Astrocyte of the hippocampus (primary cell): ENCODE results near the gene ESR1.
"Not testable (repeated sequence)": the region's sequence is repeated elsewhere in the genome, so short reads cannot be mapped to it uniquely, and the experiment has no call there.

Source experiments
- DNase-seq: peaks from one replicate; pipeline ENCODE4 v3.0.0; 2011; ENCODE audit warnings: low read depth, low spot score

Gene ESR1

DNA sequence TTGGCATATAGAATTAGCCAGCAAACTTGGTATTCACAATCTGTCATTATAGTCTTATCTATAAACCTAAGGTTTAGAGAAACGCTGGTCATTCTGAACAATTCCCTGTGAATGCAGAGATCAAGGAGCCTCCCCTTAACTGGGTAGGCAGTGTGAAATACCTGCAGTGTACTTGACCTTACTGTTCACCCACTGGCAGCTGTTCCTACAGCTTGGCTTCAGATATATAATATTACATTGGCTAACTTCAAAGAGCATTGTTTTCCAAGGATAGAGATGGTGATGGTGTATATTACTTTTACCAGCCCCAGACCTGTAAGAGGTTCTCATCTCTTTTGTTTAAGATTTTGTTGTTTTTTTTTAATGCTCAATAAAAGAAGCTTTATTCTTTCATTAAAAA, 168.3 kb downstream of the ESR1 start:
- no peak for DNase-seq

DNA sequence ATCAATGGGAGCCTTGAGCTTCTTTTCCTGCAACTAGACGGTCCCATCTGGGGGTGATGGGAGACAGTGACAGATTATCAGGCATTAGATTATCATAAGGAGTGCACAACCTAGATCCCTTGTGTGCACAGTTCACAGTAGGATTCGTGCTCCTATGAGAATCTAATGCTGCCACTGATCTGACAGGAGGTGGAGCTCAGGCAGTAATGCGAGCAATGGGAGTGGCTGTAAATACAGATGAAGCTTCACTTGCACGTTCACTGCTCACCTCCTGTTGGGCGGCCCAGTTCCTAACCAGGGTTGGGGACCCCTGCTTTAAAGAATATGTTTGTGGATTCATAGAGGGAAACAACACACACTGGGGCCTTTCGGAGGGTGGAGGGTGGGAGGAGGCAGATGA, 180.7 kb downstream of the ESR1 start:
- not testable (repeated sequence) for DNase-seq

DNA sequence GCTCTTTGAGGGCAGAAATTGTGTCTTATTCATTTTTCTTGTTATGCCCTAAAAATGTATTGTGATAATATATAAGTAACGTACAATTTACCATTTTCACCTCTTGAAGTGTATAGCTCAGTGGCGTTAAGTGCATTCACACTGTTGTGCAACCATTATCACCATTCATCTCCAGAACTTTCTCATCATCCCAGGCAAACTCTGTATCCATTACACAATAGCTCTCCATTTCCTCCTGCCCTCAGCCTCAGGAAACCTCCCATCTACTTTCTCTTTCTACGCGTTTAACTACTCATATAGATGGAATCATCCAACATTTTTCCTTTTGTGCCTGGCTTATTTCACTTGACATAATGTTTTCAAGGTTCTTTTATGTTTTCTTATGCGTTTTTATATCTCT, 184.6 kb downstream of the ESR1 start:
- DNase-seq: no peak

DNA sequence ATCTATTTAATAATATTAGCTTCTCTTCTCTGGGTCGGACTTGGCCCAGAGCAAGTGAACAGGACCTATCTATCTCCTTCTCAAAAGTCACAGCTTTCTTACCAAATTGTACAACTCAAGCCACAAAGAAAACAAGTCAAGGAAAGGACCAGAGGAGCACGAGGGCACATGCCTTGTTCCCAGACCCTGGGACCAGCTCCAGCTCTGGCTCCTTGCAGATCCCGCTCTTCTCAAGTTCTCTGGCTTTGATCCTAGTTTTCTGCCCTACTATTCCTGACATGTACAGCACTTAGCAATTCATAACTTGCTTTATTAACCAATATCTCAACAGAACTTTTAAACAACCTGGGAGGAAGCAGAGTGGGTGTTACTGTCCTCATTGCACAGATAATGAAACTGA, 185.9 kb downstream of the ESR1 start:
- no peak for DNase-seq

DNA sequence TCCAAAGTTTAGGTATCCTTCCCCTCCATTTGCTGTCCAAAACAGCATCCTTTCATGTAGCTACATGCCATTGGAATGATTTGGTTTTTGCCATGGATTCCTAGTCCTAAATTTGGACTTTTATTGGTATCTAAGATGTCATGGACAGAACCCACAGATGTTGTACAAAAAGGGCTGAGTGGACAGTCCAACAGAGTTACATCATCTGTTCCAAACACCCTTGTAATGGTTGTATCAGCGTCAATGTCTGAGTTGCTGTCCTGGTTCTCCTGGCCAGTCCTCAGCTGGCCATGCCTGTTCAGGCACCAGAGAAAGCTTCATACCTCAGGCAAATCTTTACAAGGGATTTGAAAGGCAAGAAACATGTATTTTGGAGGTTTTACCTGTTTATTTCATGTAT, 191.3 kb downstream of the ESR1 start:
- no peak for DNase-seq

DNA sequence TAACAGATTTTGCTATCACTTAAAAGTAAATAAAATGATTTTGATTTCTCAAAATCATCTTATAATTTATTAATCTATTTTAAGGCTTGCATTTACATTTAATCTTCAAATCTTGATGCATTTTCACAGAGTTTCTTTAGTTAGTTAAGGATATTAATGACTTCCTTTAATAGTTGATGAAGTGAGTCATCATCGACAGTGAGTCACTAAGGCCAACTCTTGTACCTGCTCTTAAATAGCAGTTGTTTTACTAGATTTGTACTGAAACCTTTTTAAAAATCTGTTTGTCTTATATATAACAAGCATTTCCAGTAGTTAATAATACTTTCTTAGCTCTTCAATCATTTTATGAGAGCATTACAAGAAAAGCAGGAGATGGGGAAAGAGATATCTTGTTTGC, 191.7 kb downstream of the ESR1 start:
- no peak for DNase-seq

DNA sequence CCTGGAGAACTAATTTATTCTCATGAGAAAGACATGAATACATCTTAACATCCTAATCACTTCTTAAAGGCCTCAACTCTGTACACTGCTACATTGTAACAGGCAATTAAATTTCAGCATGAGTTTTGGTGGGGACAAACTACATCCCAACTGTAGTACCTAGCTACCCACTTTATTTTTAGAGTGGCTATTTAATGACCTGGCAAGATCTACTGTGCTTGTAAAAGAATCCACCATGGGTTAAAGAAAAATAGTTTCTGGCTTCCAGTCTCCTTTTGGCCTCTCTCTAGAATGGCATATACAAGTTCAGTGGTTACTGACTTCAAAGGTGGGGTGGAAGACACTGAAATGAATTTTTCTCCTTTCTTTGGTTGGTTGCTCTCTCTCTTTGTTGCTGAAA, 193.9 kb downstream of the ESR1 start:
- no peak for DNase-seq

DNA sequence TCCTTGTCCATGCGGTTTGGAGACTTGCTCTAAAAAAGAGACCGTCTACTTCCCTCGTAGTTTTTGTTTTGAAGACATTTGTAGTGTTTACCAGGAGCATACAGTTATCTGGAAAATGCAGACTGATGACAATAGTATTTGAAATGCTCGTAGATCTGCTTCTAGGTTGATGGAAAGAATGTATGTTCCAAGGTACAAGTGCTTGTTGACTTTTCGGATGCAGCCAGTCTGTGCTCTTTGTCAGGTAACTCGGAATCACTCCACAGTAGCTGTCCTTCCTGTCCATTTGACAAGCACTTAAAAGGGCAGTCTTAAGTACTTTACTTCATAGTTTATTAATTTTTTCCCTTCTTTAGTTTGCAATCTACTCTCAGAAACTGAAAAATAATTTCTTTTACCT, 194.8 kb downstream of the ESR1 start:
- DNase-seq: no peak

DNA sequence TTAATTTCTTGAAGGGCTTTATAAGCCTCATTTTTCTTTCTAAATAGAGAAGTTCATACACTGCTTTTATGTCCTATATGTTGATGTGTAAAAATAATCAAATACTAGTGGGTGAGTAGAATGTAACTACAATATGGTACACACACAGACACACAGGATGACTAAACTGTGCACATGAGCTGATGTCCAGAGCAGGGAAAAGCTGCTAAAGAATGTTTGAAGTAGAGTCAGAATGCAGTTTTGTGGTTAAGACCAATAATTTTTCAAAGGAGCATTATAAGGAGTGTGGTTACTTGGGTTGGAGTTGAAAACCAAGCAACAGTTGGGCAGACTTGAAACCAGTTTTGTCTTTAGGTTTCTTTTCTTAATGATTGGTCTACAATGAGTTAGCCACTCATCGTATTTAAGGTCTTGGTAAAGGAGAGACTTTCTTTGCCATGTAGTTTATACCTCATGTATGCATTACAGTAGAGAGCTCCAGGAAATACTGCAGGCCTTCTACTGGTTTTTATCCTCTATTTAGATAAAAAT, 196.6 kb downstream of the ESR1 start:
- DNase-seq: peak; percentile 66

DNA sequence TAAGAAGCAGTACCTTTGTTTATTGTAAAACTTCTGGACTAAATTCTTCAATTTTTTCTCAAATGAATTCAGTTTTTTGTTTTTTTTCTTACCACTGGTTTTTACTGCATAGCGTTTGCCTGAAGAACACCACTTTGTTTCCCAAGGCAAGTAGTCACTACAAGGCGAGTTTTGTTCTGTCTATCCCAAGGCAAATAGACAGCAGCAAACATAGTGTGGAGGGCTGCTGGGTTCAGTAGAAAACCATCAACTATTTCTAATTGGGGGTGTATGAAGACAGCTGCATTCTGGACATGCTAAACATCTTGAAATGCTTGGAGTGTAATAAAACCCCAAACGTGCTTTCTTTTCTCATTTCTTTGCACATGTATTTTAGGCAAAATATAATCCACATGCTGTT, 197.4 kb downstream of the ESR1 start:
- no peak for DNase-seq

DNA sequence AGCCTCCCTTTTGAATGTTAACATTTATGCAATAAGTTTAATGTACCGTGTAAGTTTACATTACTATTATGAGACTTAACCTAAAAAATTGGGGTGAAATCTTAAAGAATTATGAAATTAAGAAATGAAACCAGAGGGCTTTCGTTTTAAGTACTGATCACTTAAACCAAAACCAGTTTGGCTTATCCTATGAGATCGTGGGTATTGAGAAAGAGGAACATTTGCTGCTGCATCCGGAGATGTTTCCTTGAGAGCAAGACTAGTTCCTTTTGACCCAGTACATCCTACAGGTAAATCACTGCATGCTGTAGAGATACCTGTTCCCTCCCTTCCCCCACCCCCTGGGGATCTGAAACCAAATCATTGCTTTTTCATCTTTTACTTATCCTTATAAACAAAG, 201.3 kb downstream of the ESR1 start:
- no peak for DNase-seq

DNA sequence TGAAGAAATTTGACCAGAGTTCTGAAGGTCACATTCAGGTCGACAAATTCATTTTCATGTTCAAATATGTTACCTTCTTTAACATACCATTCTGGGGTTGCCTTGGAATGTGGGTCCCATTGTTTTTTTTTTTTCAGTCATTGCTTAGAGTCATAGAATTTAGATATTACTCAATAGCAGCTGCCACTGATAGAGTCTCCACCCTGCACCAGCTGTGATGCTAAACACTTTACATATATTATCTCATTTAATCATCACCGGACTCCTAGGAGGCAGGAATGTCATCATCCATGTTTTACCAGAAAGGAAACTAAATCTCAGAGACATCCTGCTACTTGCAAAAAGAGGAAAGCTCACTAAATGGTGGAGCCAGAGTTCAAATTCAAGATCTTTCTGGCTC, 204.7 kb downstream of the ESR1 start:
- no peak for DNase-seq

DNA sequence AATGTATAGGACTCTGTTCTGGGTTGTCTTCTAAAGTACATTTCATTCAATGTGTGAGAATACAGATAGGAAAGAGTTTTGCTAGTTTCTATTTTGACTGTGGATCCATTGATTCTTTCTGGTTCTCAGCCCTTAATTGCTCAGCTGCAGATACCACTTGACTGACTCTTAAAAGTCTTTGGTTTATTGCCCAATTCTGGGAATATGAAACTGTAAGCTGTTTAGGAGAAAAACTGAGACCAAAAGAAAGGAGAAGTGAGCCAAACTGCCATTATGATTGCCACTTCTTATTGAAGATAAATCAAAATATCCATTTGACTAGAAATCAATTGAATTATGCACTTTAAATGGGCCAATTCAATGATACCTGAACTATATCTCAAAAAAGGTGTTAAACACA, 211.4 kb downstream of the ESR1 start:
- no peak for DNase-seq

DNA sequence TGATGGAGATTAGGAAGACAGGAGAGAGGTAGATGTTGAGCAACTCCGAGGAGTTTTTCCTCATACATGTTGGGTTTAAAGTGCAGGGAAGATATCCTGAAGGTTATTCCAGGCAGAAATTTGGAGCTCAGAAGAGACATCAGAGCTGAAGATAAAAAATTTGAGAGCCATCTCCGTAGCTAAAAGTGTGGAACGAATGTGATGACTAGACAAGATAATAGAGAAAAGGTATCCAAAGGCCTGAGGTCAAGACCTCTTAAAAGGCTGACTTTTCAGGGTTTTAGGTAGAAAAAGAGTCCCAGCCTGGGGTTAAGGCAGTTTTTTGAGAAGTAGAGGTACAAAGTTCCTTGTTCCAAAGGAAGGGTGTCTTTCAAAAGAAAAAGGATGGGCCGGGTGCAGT, 214.8 kb downstream of the ESR1 start:
- no peak for DNase-seq

DNA sequence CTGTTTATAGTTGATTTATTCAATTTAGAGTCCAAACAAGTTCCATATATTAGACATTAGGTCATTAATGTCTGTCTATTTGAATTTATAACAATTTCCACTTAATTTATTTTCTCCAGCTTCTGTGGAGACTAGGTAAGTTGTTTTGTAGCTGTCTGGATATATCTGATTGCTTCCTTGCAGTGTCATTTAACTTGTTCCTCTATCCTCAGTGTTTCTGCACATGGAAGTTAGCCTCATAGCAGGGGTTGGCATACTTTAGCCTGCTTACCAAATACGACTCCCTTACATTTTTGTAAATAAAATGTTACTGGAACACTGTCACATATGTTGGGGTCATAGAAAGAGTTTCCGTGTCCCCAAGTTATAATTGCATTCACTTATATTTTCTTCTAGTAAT, 216.1 kb downstream of the ESR1 start:
- DNase-seq: no peak

DNA sequence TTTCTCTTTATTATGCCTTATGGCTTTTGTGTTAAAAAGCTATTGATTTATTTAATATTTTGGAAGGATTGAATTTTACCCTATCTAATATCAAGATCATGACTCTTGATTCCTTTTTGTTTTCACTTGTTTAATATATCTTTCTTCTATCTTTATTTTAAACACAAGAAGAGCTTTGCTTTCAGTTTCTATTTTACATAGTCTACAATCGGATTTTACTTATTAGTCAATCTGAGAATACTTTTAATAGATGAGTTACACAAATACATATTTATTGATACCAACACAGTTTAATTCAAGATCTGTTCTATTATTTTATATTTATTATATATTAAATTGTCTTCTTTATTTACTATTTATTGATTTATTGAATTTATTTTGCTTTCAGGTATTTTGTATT, 218.8 kb downstream of the ESR1 start:
- no peak for DNase-seq

DNA sequence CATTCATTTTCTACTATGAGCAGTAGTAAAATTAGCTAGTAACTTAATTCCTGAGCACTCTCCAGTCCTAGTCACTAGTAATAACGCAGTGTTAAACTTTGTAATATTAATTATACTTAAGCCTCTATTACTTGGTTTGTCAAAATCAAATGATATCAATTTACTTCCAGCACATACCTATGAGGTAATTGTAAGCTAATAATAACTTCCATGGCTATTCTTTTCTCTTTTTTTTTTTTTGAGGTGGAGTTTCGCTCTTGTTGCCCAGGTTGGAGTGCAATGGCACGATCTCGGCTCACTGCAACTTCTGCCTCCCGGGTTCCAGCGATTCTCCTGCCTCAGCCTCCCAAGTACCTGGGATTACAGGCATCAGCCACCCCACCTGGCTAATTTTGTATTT, 219.3 kb downstream of the ESR1 start:
- DNase-seq: not testable (repeated sequence)

DNA sequence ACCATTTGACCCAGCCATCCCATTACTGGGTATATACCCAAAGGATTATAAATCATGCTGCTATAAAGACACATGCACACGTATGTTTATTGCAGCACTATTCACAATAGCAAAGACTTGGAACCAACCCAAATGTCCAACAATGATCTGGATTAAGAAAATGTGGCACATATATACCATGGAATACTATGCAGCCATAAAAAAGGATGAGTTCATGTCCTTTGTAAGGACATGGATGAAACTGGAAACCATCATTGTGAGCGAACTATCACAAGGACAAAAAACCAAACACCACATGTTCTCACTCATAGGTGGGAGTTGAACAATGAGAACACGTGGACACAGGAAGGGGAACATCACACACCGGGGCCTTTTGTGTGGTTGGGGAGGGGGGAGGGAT, 226.3 kb downstream of the ESR1 start:
- DNase-seq: not testable (repeated sequence)

DNA sequence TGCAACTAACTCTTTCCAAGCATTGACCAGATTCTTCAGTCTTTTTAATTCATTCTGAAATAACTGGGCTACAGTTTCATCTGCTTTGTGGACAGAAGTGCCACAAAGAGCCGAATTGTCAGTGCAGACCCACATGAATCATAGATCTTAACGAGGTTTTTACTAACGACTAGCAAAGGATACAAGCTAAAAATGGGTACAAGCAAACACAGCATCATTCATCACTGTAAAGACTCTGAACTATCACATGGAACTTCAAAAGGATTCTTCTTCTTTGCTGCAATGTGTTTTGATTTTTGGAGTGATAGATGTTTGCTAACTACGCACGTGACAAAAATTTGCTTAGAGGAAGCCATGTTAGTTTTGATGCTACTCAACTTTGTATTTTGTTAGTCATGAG, 227.1 kb downstream of the ESR1 start:
- no peak for DNase-seq

DNA sequence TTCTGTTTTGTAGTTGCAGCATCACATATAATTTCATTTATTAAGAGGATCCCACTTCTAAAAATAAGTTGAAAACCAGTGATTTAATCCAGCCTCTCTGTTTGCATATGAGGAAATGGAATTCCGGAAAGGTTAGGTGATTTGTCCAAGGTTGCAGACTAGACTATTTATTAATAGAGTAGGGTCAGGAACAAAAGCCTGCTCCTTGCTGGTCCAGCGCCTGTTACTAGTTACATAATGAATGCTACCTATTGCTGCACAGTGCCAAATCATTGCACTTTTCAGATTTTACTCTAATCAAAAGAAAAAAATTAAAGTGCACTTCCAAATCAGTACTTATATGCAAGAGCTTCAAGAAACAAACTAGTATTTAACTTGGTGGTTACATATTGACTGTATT, 238.6 kb downstream of the ESR1 start:
- DNase-seq: no peak

DNA sequence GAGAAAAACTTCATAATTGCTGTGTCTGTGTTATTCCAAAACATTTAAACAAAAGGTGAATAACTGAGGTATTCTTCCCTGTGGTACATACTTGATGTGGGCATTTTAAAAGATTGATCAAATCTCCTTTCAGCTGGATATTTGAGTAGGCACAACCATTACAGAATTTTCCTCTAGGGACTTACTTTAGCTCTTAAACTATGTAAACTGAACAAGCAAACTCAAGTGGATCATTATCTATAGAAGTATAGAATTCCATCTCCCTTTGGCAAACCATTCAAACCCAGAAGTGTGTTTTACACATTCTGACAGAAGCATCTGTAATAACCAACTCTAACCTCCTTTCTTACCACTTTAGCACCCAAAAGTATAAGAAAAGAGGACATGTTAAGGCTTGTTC, 241.4 kb downstream of the ESR1 start:
- no peak for DNase-seq

DNA sequence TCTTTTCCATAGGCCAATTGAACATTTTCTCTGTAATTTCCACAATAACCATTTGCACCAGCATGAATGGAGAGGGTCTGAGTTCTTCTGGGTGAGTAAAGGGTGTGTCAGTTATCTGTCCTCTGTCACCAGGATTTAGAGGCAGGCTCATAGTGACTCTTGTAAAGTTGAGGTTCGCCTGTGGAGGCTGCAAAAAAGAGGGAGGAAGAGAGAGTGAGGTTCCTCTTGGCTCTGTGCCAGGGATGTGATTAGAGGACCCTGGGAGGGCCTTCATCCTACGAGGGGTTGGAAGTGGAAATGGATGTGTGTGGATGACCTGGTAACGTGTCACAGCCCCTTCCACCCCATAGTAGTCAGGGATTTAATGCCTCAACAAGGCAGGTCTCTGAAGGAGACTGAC, 242.0 kb downstream of the ESR1 start:
- no peak for DNase-seq

DNA sequence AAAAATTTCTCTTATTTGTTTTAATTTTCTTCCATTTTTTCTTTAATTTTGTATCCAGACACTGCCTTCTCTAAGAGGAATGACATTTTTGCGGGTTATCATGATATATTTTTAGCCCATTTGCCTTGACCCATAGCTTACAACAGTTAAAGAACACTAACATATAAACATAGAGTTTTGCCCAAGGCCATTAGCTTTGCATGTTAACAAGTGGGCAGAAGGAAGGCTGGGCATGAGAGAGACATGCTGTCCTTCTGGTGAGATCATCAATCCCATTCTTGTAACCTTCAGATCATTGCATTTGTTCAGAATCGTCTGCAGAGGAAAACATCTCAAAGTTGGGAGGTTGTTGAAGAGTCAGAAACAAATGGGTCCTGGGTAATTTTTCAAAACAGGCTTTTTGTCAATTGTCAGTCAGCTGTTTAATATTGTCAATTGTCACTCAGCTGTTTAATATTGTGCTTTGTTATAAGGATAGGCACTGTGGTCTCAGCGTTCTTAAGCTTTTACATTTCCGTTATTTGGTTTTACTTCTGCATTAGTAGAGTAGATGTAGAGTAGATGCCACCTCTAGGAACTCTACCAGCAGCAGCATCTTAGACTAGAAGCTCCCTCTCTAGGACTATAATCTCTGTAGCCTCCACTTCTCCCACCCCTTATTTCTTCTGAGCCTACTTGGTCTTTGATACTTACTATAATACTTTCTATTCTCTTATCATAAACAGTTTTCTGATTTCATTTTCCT, 243.1 kb downstream of the ESR1 start:
- DNase-seq: no peak

DNA sequence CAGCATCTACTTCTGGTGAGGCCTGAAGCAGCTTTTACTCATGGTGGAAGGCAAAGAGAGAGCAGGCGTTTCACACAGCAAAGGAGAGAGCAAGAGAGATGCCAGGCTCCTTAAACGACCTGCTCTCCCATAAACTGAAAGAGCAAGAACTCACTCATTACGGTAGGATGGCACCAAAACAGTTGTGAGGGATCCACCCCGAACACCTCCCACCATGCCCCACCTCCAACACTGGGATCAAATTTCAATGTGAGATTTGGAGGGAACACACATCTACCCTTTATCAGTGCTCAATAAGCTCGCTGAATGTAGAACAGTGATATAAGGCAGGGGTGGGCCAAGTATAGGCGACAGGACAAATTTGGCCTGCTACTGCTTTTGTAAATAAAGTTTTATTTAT, 244.6 kb downstream of the ESR1 start:
- DNase-seq: no peak
